Glutamatergic neuron (in vitro differentiated cells): Measurements from ENCODE around the gene MLN. TPM values are rescaled to one million over a fixed set of nuclear protein-coding genes. Genes with fewer than 3 reads are reported as not detected.

ENCODE experiments used
- total RNA-seq: library from RNA; stranded (reverse); fragmentation: NEBNext Ultra II Directional; extraction: Animal tissue kit (Norgen Biotek cat#: 25700); gene quantifications from one replicate; pipeline ENCODE4 v1.2.1, GENCODE V29; 2021; ENCODE audit not compliant: unreplicated experiment

Gene MLN
- total RNA-seq, 1 donor from 2014 or later = not detected

Other genes with a start within 250 kb of the MLN start
- gene BAK1, start 223.7 kb downstream of the MLN start, total RNA-seq = 11.5 TPM
- 0.34 TPM for gene ITPR3, start 182.7 kb downstream of the MLN start, total RNA-seq
- gene UQCC2, start 92.3 kb downstream of the MLN start, total RNA-seq = 48.7 TPM
- 2.7 TPM for gene IP6K3, start 57.1 kb downstream of the MLN start, total RNA-seq
- gene LEMD2, start 14.9 kb downstream of the MLN start, total RNA-seq = 82.4 TPM